Activated CD4-positive, alpha-beta T cell treated with anti-CD3 and anti-CD28 coated beads for 24 hours (primary cell): Measurements from ENCODE around the gene AK9.
"Not testable (repeated sequence)": the region's sequence is repeated elsewhere in the genome, so short reads cannot be mapped to it uniquely, and the experiment has no call there.

ENCODE experiments used
- DNase-seq, 2 donors: peaks; one replicate each; pipeline ENCODE4 v3.0.0-alpha.2; 2020; ENCODE audit warnings: low read depth in 2 of 2

Gene AK9

GRCh38 chr6:109690737-109691621 lies at the start of gene AK9, which contains the start of gene FIG4:
Gene AK9, minus strand, starts transcription at chr6:109691202. Its CDS starts 15,457 bp downstream, at chr6:109675745.
Gene FIG4, plus strand, starts transcription at chr6:109691296. Its CDS starts 140 bp downstream, at chr6:109691436.
- peak; percentile 85 to 88 for DNase-seq

- no peak for DNase-seq
Measured at GRCh38 chr6:109740787-109741186, 49.8 kb upstream of the AK9 start.

GRCh38 chr6:109739686-109740085 lies 48.7 kb upstream of the AK9 start:
- DNase-seq: no peak

GRCh38 chr6:109738667-109739066 lies 47.7 kb upstream of the AK9 start:
- DNase-seq: no peak

DNA sequence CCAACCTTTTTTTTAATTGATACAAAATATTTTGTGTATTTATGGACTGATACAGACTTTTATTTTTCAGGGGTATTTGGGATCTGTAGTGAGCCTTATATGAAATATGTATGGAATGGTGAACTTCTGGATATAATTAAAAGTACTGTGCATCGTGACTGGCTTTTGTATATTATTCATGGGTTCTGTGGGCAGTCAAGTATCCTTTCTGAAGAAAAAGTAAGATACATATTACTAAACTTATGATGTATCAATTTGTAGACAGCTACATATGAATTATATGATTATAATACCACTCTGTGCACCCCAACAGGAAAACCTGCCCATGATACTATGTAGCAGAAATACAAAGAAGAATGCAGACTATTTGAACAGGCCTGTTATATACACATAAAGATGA lies 47.3 kb upstream of the AK9 start:
- DNase-seq: no peak

- DNase-seq: no peak
Measured at GRCh38 chr6:109736273-109737025, 45.4 kb upstream of the AK9 start.

GRCh38 chr6:109725250-109725649 lies 34.2 kb upstream of the AK9 start:
- not testable (repeated sequence) for DNase-seq

- DNase-seq: no peak
Measured at GRCh38 chr6:109722564-109723254, 31.7 kb upstream of the AK9 start.

- no peak for DNase-seq
Measured at GRCh38 chr6:109722011-109722410, 31.0 kb upstream of the AK9 start.

DNA sequence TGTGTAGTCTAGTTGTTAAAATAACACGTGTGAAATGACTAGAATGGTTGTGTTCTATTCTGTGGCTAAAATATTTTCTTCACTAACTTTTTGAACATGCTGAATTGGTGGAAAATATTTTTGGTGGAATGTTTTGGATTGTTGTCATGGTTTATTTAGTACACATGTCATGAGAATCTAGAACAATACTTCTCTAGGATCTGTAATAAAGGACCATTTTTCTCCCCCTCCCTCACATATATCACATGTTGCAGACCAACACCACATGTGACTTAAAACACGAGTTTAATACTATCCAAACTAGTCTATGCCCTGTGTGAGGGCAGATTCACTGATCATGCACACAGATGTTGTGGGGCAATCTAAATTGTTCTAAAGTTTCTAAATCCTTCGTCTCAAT lies 29.3 kb upstream of the AK9 start:
- no peak for DNase-seq

GRCh38 chr6:109718991-109719390 lies 28.0 kb upstream of the AK9 start:
- no peak for DNase-seq

DNA sequence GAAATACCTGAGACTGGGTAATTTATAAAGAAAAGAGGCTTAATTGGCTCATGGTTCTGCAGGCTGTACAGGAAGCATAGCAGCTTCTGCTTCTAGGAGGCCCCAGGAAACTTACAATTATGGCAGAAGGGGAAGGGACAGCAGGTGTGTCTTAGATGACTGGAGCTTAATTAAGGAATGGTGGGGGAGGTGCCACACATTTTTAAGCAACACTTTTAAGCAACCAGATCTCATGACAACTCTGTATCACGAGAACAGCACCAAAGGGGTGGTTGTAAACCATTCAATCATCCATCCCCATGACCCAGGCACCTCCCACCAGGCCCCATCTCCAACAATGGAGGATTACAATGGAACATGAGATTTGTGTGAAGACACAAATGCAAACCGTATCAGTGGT lies 27.0 kb upstream of the AK9 start:
- DNase-seq: no peak

DNA sequence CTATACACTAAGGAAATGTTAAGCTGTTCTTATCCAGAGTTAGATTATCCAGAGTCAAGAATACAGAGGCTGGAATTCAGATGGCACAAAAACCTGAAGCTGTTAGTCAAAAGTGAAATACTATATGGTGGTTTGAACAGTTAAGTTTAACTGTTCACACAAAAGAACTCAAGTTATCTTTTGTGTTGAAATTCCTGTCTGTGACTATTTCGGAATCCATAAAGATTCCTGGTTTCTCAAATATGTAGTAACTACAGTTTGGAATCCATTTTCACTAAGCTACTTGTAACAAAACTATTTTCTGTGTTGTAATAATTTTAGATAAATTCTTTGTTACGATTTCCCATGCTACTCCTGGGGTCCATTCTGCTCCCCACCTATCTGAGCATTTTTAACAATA lies 24.6 kb upstream of the AK9 start:
- no peak for DNase-seq

- DNase-seq: no peak
Measured at GRCh38 chr6:109714611-109715010, 23.6 kb upstream of the AK9 start.

GRCh38 chr6:109714166-109714565 lies 23.2 kb upstream of the AK9 start:
- no peak for DNase-seq

- no peak for DNase-seq
Measured at GRCh38 chr6:109713097-109713496, 22.1 kb upstream of the AK9 start.

- not testable (repeated sequence) for DNase-seq
Measured at GRCh38 chr6:109708099-109708498, 17.1 kb upstream of the AK9 start.

DNA sequence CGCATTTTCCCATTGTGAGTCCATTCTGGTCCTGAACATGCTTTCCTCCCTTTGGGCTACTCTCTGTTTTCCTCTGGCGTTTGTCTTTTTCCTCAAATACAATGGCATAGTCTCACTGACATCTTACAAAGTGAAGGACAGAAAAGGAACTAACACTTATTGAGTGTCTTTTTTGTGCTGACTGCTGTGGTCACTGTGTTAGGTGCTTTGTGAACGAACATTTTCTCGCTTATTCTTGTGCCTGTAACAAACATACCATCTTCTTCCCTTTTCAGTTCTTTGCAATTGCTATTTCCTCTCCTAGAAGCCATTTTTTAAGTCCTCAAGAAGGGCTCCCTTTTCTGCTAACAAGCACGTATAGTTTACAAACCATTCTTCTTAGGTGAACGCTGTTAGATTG lies 15.5 kb upstream of the AK9 start:
- DNase-seq: no peak

- DNase-seq: peak; percentile 53 to 57
Measured at GRCh38 chr6:109705258-109705657, 14.3 kb upstream of the AK9 start.

DNA sequence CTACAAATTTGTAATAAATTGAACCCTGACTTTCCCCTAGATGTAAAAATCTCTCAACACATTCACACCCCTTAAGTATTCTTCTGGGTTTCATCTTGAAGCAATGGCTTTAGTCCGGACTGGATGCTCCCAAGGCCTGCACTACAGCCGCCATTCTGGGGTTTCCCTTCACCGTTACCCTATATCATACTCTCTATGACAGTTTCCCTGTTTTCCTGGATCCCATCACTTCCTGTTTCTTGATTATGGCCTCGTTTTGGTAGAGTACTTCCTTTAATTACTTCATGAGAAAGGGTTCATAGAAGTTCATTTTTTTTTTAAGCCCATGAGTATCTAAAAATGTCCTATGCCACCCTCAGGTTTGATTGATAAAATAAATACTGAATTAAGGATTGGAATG lies 11.8 kb upstream of the AK9 start:
- no peak for DNase-seq

DNA sequence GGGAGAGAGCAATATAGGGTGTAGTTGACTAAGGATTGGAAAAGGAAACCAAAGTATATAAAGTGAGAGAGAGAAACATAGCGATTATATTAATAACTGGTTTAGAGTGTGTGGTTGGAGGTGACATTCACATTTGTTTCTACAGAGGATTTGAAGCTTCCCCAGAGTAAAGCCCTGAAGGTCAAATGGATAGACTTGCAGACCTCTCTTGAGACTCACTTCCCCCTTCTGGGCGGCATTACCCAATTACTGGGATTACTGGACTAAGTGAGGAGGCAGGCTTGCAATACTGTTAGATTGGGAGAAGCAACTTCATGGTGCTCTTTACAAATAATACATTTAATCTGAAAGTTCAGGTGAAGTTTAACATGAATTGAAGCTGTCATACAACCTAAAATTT lies 10.8 kb upstream of the AK9 start:
- no peak for DNase-seq

DNA sequence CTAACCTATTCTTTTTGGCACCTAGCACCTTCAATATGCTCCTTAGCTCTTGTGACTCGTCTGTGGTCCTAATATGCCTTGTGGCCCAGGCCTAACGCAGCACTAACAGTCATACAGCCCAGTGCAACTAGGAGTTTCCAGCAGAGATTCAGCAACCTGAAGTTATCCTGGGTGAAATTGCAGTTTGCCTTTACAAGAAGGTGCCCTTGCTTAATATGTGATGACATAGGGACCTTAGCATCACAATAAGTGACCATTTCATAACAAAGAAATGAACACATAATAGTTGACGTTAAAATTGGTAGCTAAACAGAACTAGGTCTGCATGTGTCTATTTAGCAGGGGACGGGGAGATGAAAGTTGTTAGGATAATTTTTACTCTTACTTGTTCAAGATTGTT lies 10.2 kb upstream of the AK9 start:
- no peak for DNase-seq
